H1 (cell line): ENCODE measurements around the gene SLC2A3. TPM values are rescaled to one million over a fixed set of nuclear protein-coding genes. Genes with fewer than 3 reads are reported as not detected.

Source experiments
- EGR1 ChIP-seq: IDR thresholded peaks from 2 replicates; pipeline ENCODE4 v1.6.1; 2011; ENCODE audit warnings: low read depth, low read length, borderline replicate concordance
- GTF2F1 ChIP-seq: IDR thresholded peaks from 2 replicates; pipeline ENCODE4 v1.6.1; 2012; ENCODE audit warnings: low read depth, low read length, improper control_type of control experiment, borderline replicate concordance
- POLR2A ChIP-seq, 2 experiments: IDR thresholded peaks; 1 replicate in 1 of 2; 2 replicates in 1 of 2; pipeline ENCODE4 v1.6.1; 2011; ENCODE audit warnings: low read depth in 2 of 2, low read length in 2 of 2, mild to moderate bottlenecking in 2 of 2; ENCODE audit errors: control extremely low read depth in 1 of 2
- polyA plus RNA-seq, 7 experiments: library from polyadenylated mRNA; depleted of rRNA in 3 of 7; stranded (reverse) in 5 of 7; unstranded in 2 of 7; fragments of >200 nt in 5 of 7; fragments of 200-250 nt in 2 of 7; gene quantifications; 1 replicate in 5 of 7; 2 replicates in 1 of 7; 4 replicates in 1 of 7; pipeline versions ENCODE4 v1.2.1 to v1.2.3, GENCODE V29; 2011 to 2013; ENCODE audit warnings: missing spikeins in 2 of 7, mixed read lengths in 2 of 7
- total RNA-seq: library from RNA; stranded (reverse); fragmentation: NEBNext Ultra II Directional; extraction: Animal tissue kit (Norgen Biotek cat#: 25700); gene quantifications from 2 replicates; pipeline ENCODE4 v1.2.1, GENCODE V29; 2021

Gene SLC2A3
- total and polyA plus RNA-seq, 2 of the 8 experiments (the other 6 are each of a cell fraction or from before 2014, with no cell fraction given), result 417 to 688 TPM

DNA sequence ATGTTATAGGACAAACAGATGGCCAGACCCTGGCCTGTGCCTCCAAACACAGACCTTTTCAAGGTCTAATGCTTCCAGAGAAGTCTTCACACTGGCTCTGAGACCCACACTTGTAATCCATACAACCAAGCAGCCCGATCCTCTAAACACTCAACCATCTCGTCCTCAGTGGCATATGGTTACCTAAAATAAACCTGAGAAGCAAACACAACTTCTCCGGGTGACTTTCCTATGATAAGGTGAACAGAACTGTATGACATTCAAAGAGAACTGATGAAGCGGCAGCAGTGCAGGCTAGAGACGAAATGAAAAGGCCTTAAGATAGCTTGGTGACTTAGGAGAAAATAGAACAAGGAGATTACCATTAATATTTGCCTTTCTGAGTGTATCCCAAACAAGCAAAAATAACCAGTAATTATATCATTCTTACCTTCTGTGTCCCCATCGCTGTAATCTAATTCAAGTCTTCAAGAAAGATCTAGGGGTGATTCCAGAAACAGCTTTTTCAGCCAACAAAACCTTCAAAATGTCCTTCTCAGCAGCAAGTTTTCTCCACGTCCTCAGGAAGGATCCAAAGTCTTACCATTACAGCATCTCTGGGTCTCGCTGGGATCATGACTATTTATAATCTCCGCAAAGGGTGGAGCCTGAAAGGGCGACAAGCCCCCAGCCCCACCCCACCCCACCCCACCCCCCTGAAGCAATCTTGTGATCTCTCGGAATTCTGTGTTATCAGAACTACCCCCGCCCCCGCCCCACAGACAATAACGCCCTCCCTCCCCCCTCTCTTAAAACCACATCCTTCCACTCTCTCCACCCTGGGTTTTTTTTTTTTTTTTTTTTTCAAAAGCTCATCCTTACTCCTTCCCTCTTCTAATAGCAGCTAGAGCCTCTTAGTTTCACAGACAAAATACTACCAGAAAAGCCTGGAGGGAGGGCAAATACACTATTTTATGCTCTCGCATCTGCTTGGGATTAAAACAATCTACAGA is at the start of gene SLC2A3 (continued):
- TF ChIP-seq POLR2A (IDR thresholded peaks at IDR 0.05; ENCODE audit: control extremely low read depth in 1 of 2, low read depth in 2 of 2, low read length in 2 of 2), result peak; percentile 92 to 98
- TF ChIP-seq GTF2F1, result peak; percentile 86; the same call in 1 of the 2 replicates
- no peak for TF ChIP-seq EGR1
